C4-2B (cell line): ENCODE measurements around the gene TRAF3.

ENCODE experiments used
- CTCF ChIP-seq: fragments of 450-650 bp; conservative IDR thresholded peaks from 2 replicates; pipeline ENCODE4 v1.5.1; 2017; ENCODE audit warnings: mild to moderate bottlenecking
- ZFX ChIP-seq: fragments of 450-650 bp; IDR thresholded peaks from 2 replicates; pipeline ENCODE4 v1.6.1; 2017

- no peak for TF ChIP-seq CTCF
- TF ChIP-seq ZFX: no peak
Observed at GRCh38 chr14:102728501-102728900, 48.7 kb upstream of the TRAF3 start.
